ENCODE data around the gene WDR87. TPM values are rescaled to one million over a fixed set of nuclear protein-coding genes. Genes with fewer than 3 reads are reported as not detected.
"Not testable (repeated sequence)": the region's sequence is repeated elsewhere in the genome, so short reads cannot be mapped to it uniquely, and the experiment has no call there.

WDR87 gene
- polyA plus RNA-seq, 3 donors, result not detected

- WGBS, 3 donors, result 48 to 74% (median 69%) methylated on average over 12 of the region's 12 CpGs
- H3K27ac ChIP-seq (ENCODE audit: low read depth, low read length), result no peak overlapping the region
Observed at GRCh38 chr19:37932985-37933936, 26.9 kb upstream of the WDR87 start.

- H3K27ac ChIP-seq (ENCODE audit: low read depth, low read length), result no peak overlapping the region
- WGBS, 3 donors, result 11 to 35% (median 24%) methylated on average over 30 of the region's 30 CpGs
Observed at GRCh38 chr19:37931881-37932655, 25.7 kb upstream of the WDR87 start.

- WGBS, 3 donors, result 87 to 95% (median 94%) methylated on average over 5 of the region's 5 CpGs
- H3K27ac ChIP-seq (ENCODE audit: low read depth, low read length), result no peak overlapping the region
Observed at GRCh38 chr19:37930416-37930815, 24.0 kb upstream of the WDR87 start.

- WGBS, 3 donors, result 85 to 92% (median 87%) methylated on average over 4 of the region's 4 CpGs
Observed at GRCh38 chr19:37929355-37929923, 23.0 kb upstream of the WDR87 start.

DNA sequence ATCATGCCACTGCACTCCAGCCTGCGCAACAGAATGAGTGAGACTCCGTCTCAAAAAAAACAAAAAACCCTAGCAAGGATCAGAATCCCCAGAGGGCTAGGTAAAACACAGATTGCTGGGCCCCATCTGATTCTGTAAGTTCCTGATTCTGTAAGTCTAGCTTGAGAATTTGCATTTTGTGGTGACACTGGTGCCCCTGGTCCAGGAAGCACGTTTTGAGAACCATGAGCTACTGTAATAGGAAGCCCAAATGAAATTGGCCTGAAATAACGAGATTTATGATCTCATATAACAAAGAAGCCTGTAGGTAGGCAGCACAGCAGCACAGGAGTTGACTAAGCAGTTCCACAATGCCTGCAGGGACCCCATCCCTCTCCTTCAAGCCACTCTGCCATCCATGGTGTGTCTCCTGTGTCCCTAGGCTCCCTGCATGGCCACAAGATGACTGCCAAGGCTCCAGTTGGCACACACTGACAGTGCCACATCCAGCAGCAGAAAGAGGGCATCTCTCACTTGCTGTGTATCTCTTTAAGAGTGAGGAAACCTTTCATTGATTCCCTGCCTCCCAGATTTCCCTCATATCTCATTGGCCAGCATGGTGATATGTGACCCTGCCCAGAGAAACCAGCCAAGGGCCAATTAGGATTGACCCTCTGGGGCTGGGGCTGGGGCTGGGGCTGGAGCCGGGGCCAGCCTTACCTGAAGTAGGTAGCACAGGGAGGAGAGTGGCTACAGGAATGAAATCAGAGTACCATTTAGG, 22.3 kb upstream of the WDR87 start:
- WGBS, 3 donors, result 56 to 68% (median 56%) methylated on average over 5 of the region's 5 CpGs
- no peak overlapping the region for H3K27ac ChIP-seq (ENCODE audit: low read depth, low read length)

More at GRCh38 chr19:37929355-37929923, 23.0 kb upstream of the WDR87 start:
- H3K27ac ChIP-seq (ENCODE audit: low read depth, low read length), result no peak overlapping the region

GRCh38 chr19:37926711-37927110, 20.3 kb upstream of the WDR87 start:
- 64 to 83% (median 82%) methylated on average over 5 of the region's 5 CpGs for WGBS, 3 donors
- H3K27ac ChIP-seq (ENCODE audit: low read depth, low read length), result no peak overlapping the region

GRCh38 chr19:37926255-37926654, 19.9 kb upstream of the WDR87 start:
- 84 to 87% (median 87%) methylated on average over 10 of the region's 10 CpGs for WGBS, 3 donors
- H3K27ac ChIP-seq (ENCODE audit: low read depth, low read length), result no peak overlapping the region

- 80 to 85% (median 82%) methylated on average over 3 of the region's 3 CpGs for WGBS, 3 donors
- H3K27ac ChIP-seq (ENCODE audit: low read depth, low read length), result no peak overlapping the region
Observed at GRCh38 chr19:37925212-37925611, 18.8 kb upstream of the WDR87 start.

- not testable (repeated sequence) for H3K27ac ChIP-seq (ENCODE audit: low read depth, low read length)
- 91 to 95% (median 94%) methylated on average over 8 of the region's 8 CpGs for WGBS, 3 donors
Observed at GRCh38 chr19:37924573-37924972, 18.2 kb upstream of the WDR87 start.

DNA sequence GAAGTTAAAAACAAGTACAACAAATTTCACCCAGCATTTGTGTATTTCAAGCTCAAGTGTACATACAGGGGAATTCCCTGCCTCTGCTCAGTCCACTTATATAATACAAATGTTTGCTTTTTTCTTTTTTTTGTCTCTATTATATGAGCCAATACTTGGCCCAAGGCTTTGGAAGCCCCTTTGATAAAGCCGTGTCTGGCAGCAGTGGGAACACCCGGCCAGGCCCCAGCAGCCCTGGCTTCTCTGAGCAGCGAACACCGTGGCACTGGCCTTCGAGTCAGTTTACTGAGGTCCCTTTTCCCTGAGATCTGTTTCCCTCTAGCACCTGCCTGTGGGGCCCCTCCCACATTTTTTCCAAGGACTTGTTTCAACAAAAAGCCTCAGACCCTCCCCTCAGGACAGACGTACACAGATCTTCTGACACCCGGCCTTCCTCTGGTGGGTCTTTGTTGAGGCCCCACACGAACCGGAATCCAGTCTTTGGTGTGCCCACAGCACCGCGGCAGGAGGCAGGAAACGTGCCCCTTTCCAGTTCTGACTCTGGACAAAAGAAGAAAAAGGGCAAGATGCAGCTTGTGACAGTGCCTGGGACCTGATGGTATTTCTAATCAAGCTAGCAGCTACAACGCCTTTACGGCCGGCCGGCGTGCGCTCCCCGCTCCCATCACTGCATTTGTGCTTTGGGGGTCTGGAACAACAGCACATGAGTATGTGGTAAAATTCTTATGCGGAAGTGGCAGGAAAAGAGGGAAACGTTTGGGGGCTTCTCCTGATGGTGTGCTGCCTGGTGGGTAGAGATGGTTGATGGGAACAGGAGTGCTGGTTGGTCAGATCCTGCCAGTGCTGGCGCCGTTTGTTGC, 14.4 kb upstream of the WDR87 start:
- 47 to 60% (median 60%) methylated on average over 23 of the region's 23 CpGs for WGBS, 3 donors
- H3K27ac ChIP-seq (ENCODE audit: low read depth, low read length), result no peak overlapping the region

DNA sequence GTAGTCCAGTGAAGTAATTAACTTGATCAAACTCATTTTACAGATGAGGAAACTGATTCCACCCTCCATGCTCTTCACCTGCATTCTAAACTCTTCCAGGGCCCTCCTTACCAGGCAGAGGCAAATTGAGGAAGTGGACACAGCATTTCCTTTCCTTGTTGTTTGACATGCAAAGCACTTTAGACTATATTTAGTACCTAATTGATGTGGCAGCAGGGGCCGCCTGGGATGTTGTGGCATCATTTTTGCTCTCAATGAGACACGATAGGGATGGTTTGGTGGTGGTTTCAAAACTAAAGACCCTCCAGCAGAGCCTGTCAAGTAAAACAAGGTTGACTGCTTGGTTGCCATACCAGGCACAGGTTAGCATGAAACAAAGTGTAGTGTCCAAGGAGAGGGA, 8.5 kb upstream of the WDR87 start:
- WGBS, 3 donors, result 37 to 58% (median 49%) methylated on average over 2 of the region's 2 CpGs
- no peak overlapping the region for H3K27ac ChIP-seq (ENCODE audit: low read depth, low read length)

- H3K27ac ChIP-seq (ENCODE audit: low read depth, low read length), result no peak overlapping the region
Observed at GRCh38 chr19:37909661-37910199, 3.3 kb upstream of the WDR87 start.

DNA sequence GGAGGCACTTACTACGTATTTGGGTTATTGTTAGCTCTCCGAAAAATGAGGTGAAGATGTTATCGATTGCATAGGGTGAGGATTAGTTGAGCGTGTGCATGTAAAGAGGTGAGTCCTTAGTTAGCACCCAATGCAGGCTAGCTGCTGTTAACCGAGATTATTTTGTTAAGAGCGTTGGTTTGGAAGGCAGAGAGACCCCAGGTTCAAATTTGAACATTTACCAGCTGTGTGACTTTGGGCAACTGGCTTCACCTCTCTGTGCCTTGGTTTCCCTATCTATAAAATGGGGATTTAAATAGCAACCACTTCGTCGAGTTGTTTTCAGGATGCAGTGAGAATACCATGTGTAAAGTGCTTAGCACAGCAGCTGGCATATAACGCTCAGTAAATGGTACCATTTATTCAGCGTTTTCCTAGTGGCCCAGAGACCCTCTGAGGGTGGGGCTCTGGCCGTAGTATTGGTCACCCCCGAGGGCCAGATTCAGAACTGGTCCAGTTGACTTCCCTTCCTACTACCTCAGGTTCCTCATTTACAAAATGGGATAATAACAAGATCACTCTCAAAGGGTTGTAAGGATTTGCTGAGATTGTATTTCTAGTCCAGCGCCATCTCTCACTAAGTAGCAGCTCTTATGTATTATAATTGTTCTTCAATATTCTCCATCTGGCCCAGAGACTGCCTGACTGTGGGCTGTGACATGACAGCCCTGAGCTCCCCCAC, 1.5 kb upstream of the WDR87 start:
- WGBS, 3 donors, result 13 to 24% (median 18%) methylated on average over 13 of the region's 13 CpGs
- no peak overlapping the region for H3K27ac ChIP-seq (ENCODE audit: low read depth, low read length)

More at GRCh38 chr19:37909661-37910199, 3.3 kb upstream of the WDR87 start:
- 65 to 85% (median 74%) methylated on average over 6 of the region's 6 CpGs for WGBS, 3 donors

DNA sequence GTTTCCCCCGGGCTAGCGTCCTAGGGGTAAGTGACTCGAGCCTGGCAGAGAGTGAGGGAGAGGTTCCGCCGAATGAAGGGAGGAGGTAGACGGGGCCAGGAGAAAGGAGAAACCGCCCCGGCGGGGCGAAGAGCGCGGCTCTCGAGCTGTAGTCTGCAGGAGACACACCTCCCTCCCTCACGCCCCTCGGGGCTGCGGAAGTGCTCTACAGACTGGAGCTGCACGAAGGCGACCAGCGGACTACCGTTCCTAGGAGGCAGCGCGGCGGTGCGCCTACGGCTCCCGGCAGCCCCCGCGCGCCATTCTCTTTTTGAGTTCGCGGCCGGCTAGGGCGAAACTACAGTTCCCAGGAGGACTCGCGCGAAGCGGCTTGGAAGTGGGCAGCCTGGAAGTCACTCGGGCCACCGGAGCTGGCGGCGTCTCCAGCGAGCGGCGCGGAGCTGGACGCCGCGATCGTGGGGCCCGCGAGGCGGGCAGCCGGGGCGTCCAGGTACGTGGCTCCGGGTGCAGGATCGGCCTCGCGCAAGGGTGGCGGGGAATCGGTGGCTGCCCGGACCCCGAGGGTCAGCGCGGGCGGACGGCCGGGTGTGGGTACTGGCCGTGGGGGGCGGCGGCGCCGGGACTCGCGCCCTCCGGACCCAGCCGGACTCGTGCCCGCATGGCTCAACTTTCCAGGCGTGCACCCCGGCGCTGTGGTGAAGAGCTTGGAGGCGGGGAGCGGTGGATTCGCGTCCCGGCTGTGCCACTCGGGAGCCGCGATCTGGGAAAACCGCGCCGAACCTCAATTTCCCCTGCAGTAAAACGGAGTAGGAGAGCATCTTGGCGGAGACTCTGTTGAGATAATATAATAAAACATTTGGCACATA, 708 bp upstream of the WDR87 start, which contains the start of gene SIPA1L3:
TSS of gene SIPA1L3 (plus strand) at position 340 of the 866 bp plus-strand sequence. CDS start 174,358 bp downstream, outside the sequence.
- H3K27ac ChIP-seq (ENCODE audit: low read depth, low read length), result no peak within 1 kb of the TSS

DNA sequence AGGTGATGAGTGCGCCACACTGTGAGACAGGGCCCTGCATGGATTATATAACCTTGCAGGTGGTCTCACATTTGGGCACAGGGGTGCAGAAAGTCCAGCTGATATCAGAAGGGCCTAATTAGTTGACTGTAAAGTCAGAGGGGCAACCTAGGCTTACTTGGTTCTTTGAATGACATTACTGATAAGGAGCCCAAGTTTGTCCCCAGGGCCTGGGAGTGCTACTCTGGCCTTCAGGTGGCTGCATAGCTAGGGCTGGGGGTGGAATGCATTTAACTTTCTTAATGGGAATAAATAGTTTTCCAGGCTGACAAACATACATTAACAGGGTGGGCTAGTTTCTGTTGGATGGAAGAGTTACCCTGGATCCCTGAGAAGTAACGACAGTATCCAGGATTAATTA, 3.3 kb downstream of the WDR87 start:
- WGBS, 3 donors, result 57 to 96% (median 92%) methylated on average over 2 of the region's 2 CpGs
- H3K27ac ChIP-seq (ENCODE audit: low read depth, low read length), result no peak overlapping the region

More for the DNA sequence above, 708 bp upstream of the WDR87 start, which contains the start of gene SIPA1L3:
- 0 to 1% (median 0%) methylated on average over 83 to 95 of the region's 95 CpGs for WGBS, 3 donors

All from adipose tissue (tissue), 3 donors.